22Rv1 (cell line): ENCODE measurements around the gene RNF214.

Source experiments
- ZFX ChIP-seq: fragments of 450-650 bp; IDR thresholded peaks from 2 replicates; pipeline ENCODE4 v1.6.1; 2017; ENCODE audit warnings: antibody characterized with exemption, borderline replicate concordance
- TF ChIP-seq, protein P1 (sequence below): fragments of 450-650 bp; IDR thresholded peaks from 2 replicates; pipeline ENCODE4 v1.5.1; 2017; ENCODE audit warnings: mild to moderate bottlenecking

DNA sequence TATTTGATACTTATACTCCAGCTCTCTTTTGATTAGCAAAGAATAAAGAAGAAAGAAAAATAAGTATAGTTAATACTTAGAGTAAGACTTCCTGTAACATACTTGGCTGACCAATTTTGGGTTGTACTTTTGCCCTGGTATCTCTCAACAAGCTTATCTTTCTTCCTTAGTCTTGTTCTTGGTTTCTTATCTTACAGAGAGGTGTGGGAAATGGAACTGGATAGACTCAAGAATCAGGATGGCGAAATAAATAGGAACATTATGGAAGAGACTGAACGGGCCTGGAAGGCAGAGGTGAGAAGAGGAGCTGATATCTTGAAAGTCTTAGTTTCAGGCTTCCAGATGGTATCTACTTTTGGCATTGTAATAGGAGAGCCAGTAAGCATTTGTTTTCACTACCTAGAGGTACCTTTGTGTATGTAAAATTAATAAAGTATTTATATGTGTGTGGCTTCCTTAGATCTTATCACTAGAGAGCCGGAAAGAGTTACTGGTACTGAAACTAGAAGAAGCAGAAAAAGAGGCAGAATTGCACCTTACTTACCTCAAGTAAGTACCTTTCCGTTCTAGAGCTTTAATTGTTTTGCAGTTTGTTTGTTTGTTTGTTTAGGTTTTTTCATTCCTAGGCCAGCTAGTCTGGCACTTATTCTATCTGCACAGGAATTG lies 47.4 kb downstream of the RNF214 start:
- TF ChIP-seq, protein P1, sequence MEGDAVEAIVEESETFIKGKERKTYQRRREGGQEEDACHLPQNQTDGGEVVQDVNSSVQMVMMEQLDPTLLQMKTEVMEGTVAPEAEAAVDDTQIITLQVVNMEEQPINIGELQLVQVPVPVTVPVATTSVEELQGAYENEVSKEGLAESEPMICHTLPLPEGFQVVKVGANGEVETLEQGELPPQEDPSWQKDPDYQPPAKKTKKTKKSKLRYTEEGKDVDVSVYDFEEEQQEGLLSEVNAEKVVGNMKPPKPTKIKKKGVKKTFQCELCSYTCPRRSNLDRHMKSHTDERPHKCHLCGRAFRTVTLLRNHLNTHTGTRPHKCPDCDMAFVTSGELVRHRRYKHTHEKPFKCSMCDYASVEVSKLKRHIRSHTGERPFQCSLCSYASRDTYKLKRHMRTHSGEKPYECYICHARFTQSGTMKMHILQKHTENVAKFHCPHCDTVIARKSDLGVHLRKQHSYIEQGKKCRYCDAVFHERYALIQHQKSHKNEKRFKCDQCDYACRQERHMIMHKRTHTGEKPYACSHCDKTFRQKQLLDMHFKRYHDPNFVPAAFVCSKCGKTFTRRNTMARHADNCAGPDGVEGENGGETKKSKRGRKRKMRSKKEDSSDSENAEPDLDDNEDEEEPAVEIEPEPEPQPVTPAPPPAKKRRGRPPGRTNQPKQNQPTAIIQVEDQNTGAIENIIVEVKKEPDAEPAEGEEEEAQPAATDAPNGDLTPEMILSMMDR, result no peak
- no peak for TF ChIP-seq ZFX
